DND-41 (cell line): ENCODE data around the gene SRCIN1.

ENCODE experiments used
- ATAC-seq: fragments of 200-7000 bp; cut with Tn5 transposase; 3 replicates; pipeline ENCODE4 v1.9.1; 2021; ENCODE audit warnings: low read depth; ENCODE audit not compliant: insufficient read depth
- DNase-seq: peaks from one replicate; pipeline ENCODE4 v3.0.0-alpha.2; 2020
- H2AFZ ChIP-seq: 2 replicates; pipeline ENCODE4 v1.6.0; 2012; ENCODE audit warnings: low read depth, low read length
- H3K27ac ChIP-seq: 2 replicates; pipeline ENCODE4 v1.5.1; 2012; ENCODE audit warnings: low read length, inconsistent platforms
- H3K27me3 ChIP-seq: fragments of 200-600 bp; sonication (generic); 2 replicates; pipeline ENCODE4 v1.6.0; 2012; ENCODE audit warnings: low read length, mild to moderate bottlenecking, inconsistent platforms; ENCODE audit not compliant: insufficient read depth, poor library complexity
- H3K36me3 ChIP-seq: 2 replicates; pipeline ENCODE4 v1.5.1; 2012; ENCODE audit warnings: low read length, inconsistent platforms; ENCODE audit not compliant: insufficient read depth
- H3K4me1 ChIP-seq: 2 replicates; pipeline ENCODE4 v1.5.1; 2012; ENCODE audit warnings: mild to moderate bottlenecking, low read length; ENCODE audit not compliant: insufficient read depth
- H3K4me2 ChIP-seq: 2 replicates; pipeline ENCODE4 v1.6.0; 2012; ENCODE audit warnings: mild to moderate bottlenecking, moderate library complexity, low read length, inconsistent platforms; ENCODE audit not compliant: insufficient read depth
- H3K4me3 ChIP-seq, 2 experiments: fragments of 200-600 bp in 1 of 2; shearing (Covaris generic) in 1 of 2; 2 replicates each; pipeline ENCODE4 v1.5.1; 2012 to 2016; ENCODE audit warnings: inconsistent platforms in 2 of 2, low read length in 2 of 2, mild to moderate bottlenecking in 2 of 2, low read depth in 1 of 2, moderate library complexity in 1 of 2
- H3K79me2 ChIP-seq: 2 replicates; pipeline ENCODE4 v1.6.0; 2012; ENCODE audit warnings: low read length, inconsistent platforms; ENCODE audit not compliant: insufficient read depth
- H3K9ac ChIP-seq: 2 replicates; pipeline ENCODE4 v1.6.0; 2012; ENCODE audit warnings: low read depth, mild to moderate bottlenecking, inconsistent platforms, low read length, moderate library complexity
- H3K9me3 ChIP-seq: 2 replicates; pipeline ENCODE4 v1.5.1; 2012; ENCODE audit warnings: low read length, moderate library complexity, mild to moderate bottlenecking, inconsistent platforms; ENCODE audit not compliant: insufficient read depth, severe bottlenecking
- H4K20me1 ChIP-seq: 2 replicates; pipeline ENCODE4 v1.6.0; 2012; ENCODE audit warnings: low read length; ENCODE audit not compliant: insufficient read depth
- CTCF ChIP-seq: IDR thresholded peaks from 2 replicates; pipeline ENCODE4 v1.5.1; 2012; ENCODE audit warnings: borderline replicate concordance, low read length, moderate library complexity, mild to moderate bottlenecking; ENCODE audit not compliant: poor library complexity, severe bottlenecking; ENCODE audit errors: extremely low read depth
- EZH2 ChIP-seq: IDR thresholded peaks from 3 replicates; pipeline ENCODE4 v1.6.1; 2012; ENCODE audit warnings: borderline replicate concordance, low read depth, mild to moderate bottlenecking, moderate library complexity, low read length, inconsistent platforms; ENCODE audit not compliant: severe bottlenecking

Gene SRCIN1

GRCh38 chr17:38590988-38591758 lies 14.6 kb downstream of the SRCIN1 start:
- Histone ChIP-seq H3K79me2 (no peaks in the 10 kb centered on the region), H3K36me3 (no peaks in the 10 kb centered on the region), H3K27me3 (no peaks in the 10 kb centered on the region), H3K9ac (no peak overlapping the region), H2AFZ (no peak overlapping the region), H3K4me3 (no peak overlapping the region), H3K4me2 (no peak overlapping the region), H3K27ac (peak overlapping the region; percentile 30; the same call in 1 of the 2 replicates), H4K20me1 (peaks cover 31% of the 10 kb centered on the region), H3K9me3 (no peaks in the 10 kb centered on the region), H3K4me1 (peaks cover 43% of the 10 kb centered on the region)
- ATAC-seq (peak; percentile 25), DNase-seq (peak; percentile 64)
- TF ChIP-seq CTCF: no peak

GRCh38 chr17:38589462-38590114 lies 16.2 kb downstream of the SRCIN1 start:
- Histone ChIP-seq H3K36me3 (no peaks in the 10 kb centered on the region), H3K4me2 (no peak overlapping the region), H3K9me3 (no peaks in the 10 kb centered on the region), H3K4me1 (peaks cover 44% of the 10 kb centered on the region), H3K4me3 (no peak overlapping the region), H3K9ac (no peak overlapping the region), H3K79me2 (no peaks in the 10 kb centered on the region), H4K20me1 (peaks cover 35% of the 10 kb centered on the region), H3K27me3 (no peaks in the 10 kb centered on the region), H2AFZ (no peak overlapping the region), H3K27ac (no peak overlapping the region)
- TF ChIP-seq EZH2 (no peak), CTCF (no peak)
- ATAC-seq (no peak), DNase-seq (no peak)

- no peaks in the 10 kb centered on the region for H3K36me3 ChIP-seq
- H3K9me3 ChIP-seq: no peaks in the 10 kb centered on the region
- no peak overlapping the region for H3K4me3 ChIP-seq
- no peak overlapping the region for H3K27ac ChIP-seq
- no peaks in the 10 kb centered on the region for H3K79me2 ChIP-seq
- no peaks in the 10 kb centered on the region for H3K27me3 ChIP-seq
- no peak overlapping the region for H3K4me2 ChIP-seq
- TF ChIP-seq CTCF: no peak
- H3K9ac ChIP-seq: no peak overlapping the region
- no peak overlapping the region for H2AFZ ChIP-seq
- peaks cover 29% of the 10 kb centered on the region for H4K20me1 ChIP-seq
- DNase-seq: no peak
- no peak for ATAC-seq
- peaks cover 44% of the 10 kb centered on the region for H3K4me1 ChIP-seq
These were observed 17.0 kb downstream of the SRCIN1 start for GRCh38 chr17:38588788-38589174.
